AG04450 (cell line): ENCODE data around the gene TBC1D30. TPM values are rescaled to one million over a fixed set of nuclear protein-coding genes. Genes with fewer than 3 reads are reported as not detected.

Experiments used
- CTCF ChIA-PET: fragments of 300-600, 350-600 bp; formaldehyde crosslinking; extraction: SDS; loops from one replicate; lab custom pipeline; 2022; ENCODE audit warnings: antibody characterized with exemption, inconsistent platforms; lab: Charles Lee
- POLR2A ChIA-PET: fragments of 350-600 bp; formaldehyde crosslinking; extraction: SDS; loops from one replicate; lab custom pipeline; 2021; ENCODE audit warnings: antibody characterized with exemption, inconsistent platforms; lab: Yijun Ruan, JAX
- DNase-seq: peaks from one replicate; pipeline ENCODE4 v3.0.0-alpha.2; 2011; ENCODE audit warnings: low read depth, low spot score
- H3K27ac ChIP-seq: one replicate; pipeline ENCODE4 v1.5.1; 2012; ENCODE audit warnings: low read depth, low read length, control low read depth
- H3K27me3 ChIP-seq: one replicate; pipeline ENCODE4 v1.6.0; 2012; ENCODE audit warnings: low read length; ENCODE audit not compliant: control insufficient read depth, insufficient read depth
- H3K4me3 ChIP-seq: 2 replicates; pipeline ENCODE4 v1.5.1; 2011; ENCODE audit warnings: mild to moderate bottlenecking, low read depth, low read length, control low read depth
- H3K9me3 ChIP-seq: 2 replicates; pipeline ENCODE4 v1.5.1; 2012; ENCODE audit warnings: low read length; ENCODE audit not compliant: control insufficient read depth, insufficient read depth
- polyA plus RNA-seq: library from polyadenylated mRNA; depleted of rRNA; stranded (reverse); fragments of >200 nt; gene quantifications from 2 replicates; pipeline ENCODE4 v1.2.3, GENCODE V29; 2011
- TF ChIP-seq, protein P1 (sequence below): IDR thresholded peaks from 2 replicates; pipeline ENCODE4 v1.5.1; 2011; ENCODE audit warnings: low read depth, low read length, control low read depth, inconsistent platforms

The TBC1D30 gene
- polyA plus RNA-seq, 1 experiment = 0.40 TPM

DNA sequence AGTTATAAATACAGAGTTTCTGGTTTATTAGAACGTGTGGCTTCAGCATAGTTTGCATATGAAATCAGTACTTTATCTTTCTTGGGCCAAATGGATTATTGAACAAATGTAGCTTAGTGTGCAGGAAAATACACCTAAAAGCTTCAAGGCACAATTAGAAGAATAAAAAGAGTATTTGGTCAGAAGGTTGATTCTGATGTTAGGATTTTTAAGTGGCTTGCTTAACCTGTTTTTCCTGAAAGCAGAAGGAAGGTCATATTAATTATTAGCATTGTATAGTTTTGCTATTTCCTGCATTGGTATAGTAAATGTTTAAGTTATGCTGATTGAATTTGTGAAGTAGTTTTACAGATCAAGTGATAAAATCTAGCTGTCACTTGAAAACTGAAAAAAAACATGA is 34.3 kb upstream of the TBC1D30 start:
- ChIA-PET CTCF (interaction anchor here (1.6 to 1.7 kb wide), 2 partner anchors 12 to 316 kb away, joined by 5 read pairs; no protein-coding TSS in a partner anchor), POLR2A (no interaction called here)
- DNase-seq = no peak
- no peak overlapping the region for H3K4me3 ChIP-seq
- no peaks in the 10 kb centered on the region for H3K9me3 ChIP-seq
- H3K27me3 ChIP-seq = peaks cover 11% of the 10 kb centered on the region
- TF ChIP-seq, protein P1, sequence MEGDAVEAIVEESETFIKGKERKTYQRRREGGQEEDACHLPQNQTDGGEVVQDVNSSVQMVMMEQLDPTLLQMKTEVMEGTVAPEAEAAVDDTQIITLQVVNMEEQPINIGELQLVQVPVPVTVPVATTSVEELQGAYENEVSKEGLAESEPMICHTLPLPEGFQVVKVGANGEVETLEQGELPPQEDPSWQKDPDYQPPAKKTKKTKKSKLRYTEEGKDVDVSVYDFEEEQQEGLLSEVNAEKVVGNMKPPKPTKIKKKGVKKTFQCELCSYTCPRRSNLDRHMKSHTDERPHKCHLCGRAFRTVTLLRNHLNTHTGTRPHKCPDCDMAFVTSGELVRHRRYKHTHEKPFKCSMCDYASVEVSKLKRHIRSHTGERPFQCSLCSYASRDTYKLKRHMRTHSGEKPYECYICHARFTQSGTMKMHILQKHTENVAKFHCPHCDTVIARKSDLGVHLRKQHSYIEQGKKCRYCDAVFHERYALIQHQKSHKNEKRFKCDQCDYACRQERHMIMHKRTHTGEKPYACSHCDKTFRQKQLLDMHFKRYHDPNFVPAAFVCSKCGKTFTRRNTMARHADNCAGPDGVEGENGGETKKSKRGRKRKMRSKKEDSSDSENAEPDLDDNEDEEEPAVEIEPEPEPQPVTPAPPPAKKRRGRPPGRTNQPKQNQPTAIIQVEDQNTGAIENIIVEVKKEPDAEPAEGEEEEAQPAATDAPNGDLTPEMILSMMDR = no peak
- no peak overlapping the region for H3K27ac ChIP-seq

DNA sequence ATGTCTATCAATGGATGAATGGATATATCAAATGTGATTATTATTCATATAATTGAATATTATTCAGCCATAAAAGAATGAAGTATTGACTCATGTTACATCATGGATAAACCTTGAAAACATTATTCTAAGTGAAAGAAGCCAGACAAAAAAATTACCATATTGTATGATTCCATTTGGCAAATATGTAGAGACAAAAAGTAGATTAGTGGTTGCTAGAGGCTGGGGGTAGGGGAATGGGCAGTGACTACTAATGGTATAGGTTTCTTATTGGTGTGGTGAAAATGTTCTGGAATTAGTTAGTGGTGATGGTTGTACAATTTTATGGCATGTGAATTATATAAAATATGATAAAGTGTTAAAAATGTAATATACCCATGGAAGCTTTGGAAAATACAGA is 33.4 kb upstream of the TBC1D30 start:
- peaks cover 11% of the 10 kb centered on the region for H3K27me3 ChIP-seq
- TF ChIP-seq, protein P1 = no peak
- no peak overlapping the region for H3K4me3 ChIP-seq
- DNase-seq = no peak
- no peaks in the 10 kb centered on the region for H3K9me3 ChIP-seq
- CTCF ChIA-PET = interaction anchor here (1.6 to 1.7 kb wide), 2 partner anchors 11 to 316 kb away, joined by 5 read pairs; no protein-coding TSS in a partner anchor
- no peak overlapping the region for H3K27ac ChIP-seq
- POLR2A ChIA-PET = no interaction called here

DNA sequence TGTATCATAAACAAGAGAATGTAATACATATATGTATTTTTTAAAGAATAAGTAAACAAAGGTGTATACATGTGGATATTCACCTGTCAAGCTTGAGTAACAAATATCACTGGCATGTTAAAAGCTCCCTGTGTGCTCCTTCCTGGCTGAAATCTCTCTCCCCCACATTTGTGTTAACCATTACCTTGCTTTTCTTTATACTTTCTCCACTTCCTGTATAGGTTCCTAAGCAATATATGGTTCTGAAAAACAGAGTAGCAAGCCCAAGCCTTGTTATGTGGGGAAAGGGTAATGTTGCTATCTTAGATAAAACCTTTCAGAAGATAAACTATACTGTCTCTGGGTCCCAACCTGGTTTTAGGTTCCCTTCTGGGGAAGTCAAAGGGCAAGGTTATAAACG is 32.3 kb upstream of the TBC1D30 start:
- POLR2A ChIA-PET = no interaction called here
- Histone ChIP-seq H3K4me3 (no peak overlapping the region), H3K27me3 (peaks cover 11% of the 10 kb centered on the region), H3K9me3 (no peaks in the 10 kb centered on the region), H3K27ac (no peak overlapping the region)
- DNase-seq = no peak
- TF ChIP-seq, protein P1 = no peak
- CTCF ChIA-PET = interaction anchor here (2.5 kb wide), 1 partner anchor 9 kb away, joined by 17 read pairs; no protein-coding TSS in a partner anchor

DNA sequence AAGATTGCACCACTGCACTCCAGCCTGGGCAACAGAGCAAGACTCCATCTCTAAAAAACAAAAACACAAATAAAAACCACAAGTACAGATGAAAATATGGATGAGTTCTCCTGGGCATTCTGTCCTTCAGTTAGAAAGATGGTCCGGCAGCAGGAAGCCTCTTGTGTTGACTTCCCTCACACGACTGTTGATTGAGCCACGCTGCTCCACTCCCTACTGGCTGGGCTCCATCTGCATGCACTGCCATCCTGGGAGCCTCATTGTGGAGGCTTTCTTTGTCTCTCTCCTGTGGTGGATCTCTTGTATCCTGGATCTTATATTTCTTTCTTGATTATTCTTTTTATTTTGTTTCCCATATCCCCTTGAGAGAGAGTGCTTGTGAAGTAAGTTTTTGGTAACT is 30.8 kb upstream of the TBC1D30 start:
- peaks cover 10% of the 10 kb centered on the region for H3K27me3 ChIP-seq
- ChIA-PET POLR2A (no interaction called here), CTCF (interaction anchor here (2.5 kb wide), 1 partner anchor 8 kb away, joined by 17 read pairs; no protein-coding TSS in a partner anchor)
- DNase-seq = no peak
- TF ChIP-seq, protein P1 = no peak
- no peak overlapping the region for H3K4me3 ChIP-seq
- H3K27ac ChIP-seq = no peak overlapping the region
- H3K9me3 ChIP-seq = no peaks in the 10 kb centered on the region

DNA sequence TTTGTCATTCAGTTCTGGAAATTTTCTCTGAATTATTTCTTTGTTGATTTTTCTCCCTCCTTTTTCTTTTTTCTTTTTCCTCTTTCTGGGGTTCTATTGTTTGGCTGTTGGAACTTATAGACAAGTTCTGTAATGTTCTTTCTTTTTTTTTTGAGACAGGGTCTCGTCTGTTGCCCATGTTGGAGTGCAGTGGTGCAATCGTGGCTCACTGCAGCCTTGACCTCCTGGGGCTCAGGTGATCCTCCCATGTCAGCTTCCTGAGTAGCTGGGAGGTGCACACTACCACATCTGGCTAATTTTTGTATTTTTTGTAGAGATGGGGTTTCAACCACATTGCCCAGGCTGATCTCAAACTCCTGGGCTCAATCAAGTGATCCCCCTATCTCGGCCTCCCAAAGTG is 30.1 kb upstream of the TBC1D30 start:
- ChIA-PET POLR2A (no interaction called here), CTCF (interaction anchor here (1.0 to 2.2 kb wide), 3 partner anchors 12 to 438 kb away, joined by 3 to 17 read pairs (median 3); no protein-coding TSS in a partner anchor)
- H3K27ac ChIP-seq = no peak overlapping the region
- H3K9me3 ChIP-seq = no peaks in the 10 kb centered on the region
- H3K4me3 ChIP-seq = no peak overlapping the region
- TF ChIP-seq, protein P1 = no peak
- H3K27me3 ChIP-seq = peaks cover 15% of the 10 kb centered on the region
- no peak for DNase-seq
